ENCODE data around the gene PRPSAP1. TPM values are rescaled to one million over a fixed set of nuclear protein-coding genes. Genes with fewer than 3 reads are reported as not detected.
"Not testable (repeated sequence)": the region's sequence is repeated elsewhere in the genome, so short reads cannot be mapped to it uniquely, and the experiment has no call there.

The PRPSAP1 gene
- total RNA-seq, 6 experiments from 2014 or later = 32.6 to 37.4 (median 35.1) TPM

- Mint-ChIP-seq H3K36me3 (ENCODE audit: low read depth) (no peaks in the 10 kb centered on the region), H3K27ac (peak overlapping the region; percentile 100), H3K4me1 (ENCODE audit: low read depth) (peaks cover 25% of the 10 kb centered on the region), H3K27me3 (ENCODE audit: insufficient read depth) (no peaks in the 10 kb centered on the region; the same call in 1 of the 2 replicates), H3K4me3 (peak overlapping the region; percentile 97), H3K9me3 (no peaks in the 10 kb centered on the region)
- TF ChIP-seq CTCF (IDR thresholded peaks at IDR 0.05) = no peak
- DNase-seq = no peak
Observed at GRCh38 chr17:76354317-76354729, 607 bp upstream of the PRPSAP1 start.

GRCh38 chr17:76353004-76353598 lies 615 bp downstream of the PRPSAP1 start:
- Mint-ChIP-seq H3K4me1 (ENCODE audit: low read depth) (peaks cover 25% of the 10 kb centered on the region), H3K4me3 (peak overlapping the region; percentile 97), H3K27me3 (ENCODE audit: insufficient read depth) (no peaks in the 10 kb centered on the region; the same call in 1 of the 2 replicates), H3K9me3 (no peaks in the 10 kb centered on the region), H3K36me3 (ENCODE audit: low read depth) (no peaks in the 10 kb centered on the region), H3K27ac (peak overlapping the region; percentile 100)
- no peak for TF ChIP-seq CTCF (IDR thresholded peaks at IDR 0.05)
- no peak for DNase-seq

GRCh38 chr17:76351526-76352071 lies 2.1 kb downstream of the PRPSAP1 start:
- Mint-ChIP-seq H3K4me3 (peak overlapping the region; percentile 97; the same call in 1 of the 2 replicates), H3K27me3 (ENCODE audit: insufficient read depth) (no peaks in the 10 kb centered on the region; the same call in 1 of the 2 replicates), H3K4me1 (ENCODE audit: low read depth) (peaks cover 25% of the 10 kb centered on the region), H3K27ac (peak overlapping the region; percentile 67), H3K9me3 (no peaks in the 10 kb centered on the region), H3K36me3 (ENCODE audit: low read depth) (peaks cover 10% of the 10 kb centered on the region)
- DNase-seq = no peak
- TF ChIP-seq CTCF (IDR thresholded peaks at IDR 0.05) = no peak

GRCh38 chr17:76350463-76350862 lies 3.3 kb downstream of the PRPSAP1 start:
- H3K9me3 Mint-ChIP-seq = no peaks in the 10 kb centered on the region
- H3K4me3 Mint-ChIP-seq = no peak overlapping the region
- no peak overlapping the region for H3K27ac Mint-ChIP-seq
- peaks cover 16% of the 10 kb centered on the region for H3K36me3 Mint-ChIP-seq (ENCODE audit: low read depth)
- peaks cover 25% of the 10 kb centered on the region for H3K4me1 Mint-ChIP-seq (ENCODE audit: low read depth)
- TF ChIP-seq CTCF (IDR thresholded peaks at IDR 0.05) = no peak
- DNase-seq = no peak
- no peaks in the 10 kb centered on the region; the same call in 1 of the 2 replicates for H3K27me3 Mint-ChIP-seq (ENCODE audit: insufficient read depth)

- not testable (repeated sequence) for H3K27ac Mint-ChIP-seq; H3K4me3 Mint-ChIP-seq; H3K27me3 Mint-ChIP-seq (ENCODE audit: insufficient read depth); DNase-seq; H3K9me3 Mint-ChIP-seq; H3K4me1 Mint-ChIP-seq (ENCODE audit: low read depth)
- peaks cover 23% of the 10 kb centered on the region for H3K36me3 Mint-ChIP-seq (ENCODE audit: low read depth)
Observed at GRCh38 chr17:76346936-76347335, 6.8 kb downstream of the PRPSAP1 start.

- no peak for DNase-seq
- H3K36me3 Mint-ChIP-seq (ENCODE audit: low read depth) = peaks cover 29% of the 10 kb centered on the region
Observed at GRCh38 chr17:76345377-76345974, 8.2 kb downstream of the PRPSAP1 start.

More at GRCh38 chr17:76345377-76345974, 8.2 kb downstream of the PRPSAP1 start:
- no peak overlapping the region for H3K4me3 Mint-ChIP-seq
- no peaks in the 10 kb centered on the region for H3K9me3 Mint-ChIP-seq
- TF ChIP-seq CTCF (IDR thresholded peaks at IDR 0.05) = no peak
- H3K27ac Mint-ChIP-seq = peak overlapping the region; percentile 11; the same call in 1 of the 2 replicates
- H3K27me3 Mint-ChIP-seq (ENCODE audit: insufficient read depth) = no peaks in the 10 kb centered on the region
- no peaks in the 10 kb centered on the region for H3K4me1 Mint-ChIP-seq (ENCODE audit: low read depth)

All from HFFc6 (cell line).